Liver (tissue), 9 donors: ENCODE results near the gene FAM53C. TPM values are rescaled to one million over a fixed set of nuclear protein-coding genes. Genes with fewer than 3 reads are reported as not detected.

Experiments used
- DNase-seq: peaks from one replicate; pipeline ENCODE4 v3.0.0-alpha.2; 2017; ENCODE audit warnings: low spot score
- H3K27ac ChIP-seq, 2 donors: one replicate each; pipeline ENCODE4 v1.7.0; 2013; ENCODE audit warnings: inconsistent platforms in 2 of 2, low read length in 2 of 2, control low read depth in 1 of 2, low read depth in 1 of 2, mild to moderate bottlenecking in 1 of 2
- H3K27me3 ChIP-seq, 4 donors: one replicate each; pipeline versions ENCODE4 v1.6.1 to v1.7.0; 2013; ENCODE audit warnings: low read length in 3 of 4, inconsistent platforms in 1 of 4, mild to moderate bottlenecking in 1 of 4, moderate library complexity in 1 of 4; ENCODE audit not compliant: control insufficient read depth in 4 of 4, insufficient read depth in 4 of 4
- H3K36me3 ChIP-seq, 4 donors: one replicate each; pipeline versions ENCODE4 v1.6.1 to v1.7.0; 2013; ENCODE audit warnings: low read length in 3 of 4, mild to moderate bottlenecking in 3 of 4, low read depth in 1 of 4, moderate library complexity in 1 of 4; ENCODE audit not compliant: control insufficient read depth in 4 of 4, insufficient read depth in 3 of 4
- H3K4me1 ChIP-seq, 4 donors: one replicate each; pipeline versions ENCODE4 v1.6.1 to v1.7.0; 2013; ENCODE audit warnings: low read length in 3 of 4, mild to moderate bottlenecking in 3 of 4, moderate library complexity in 1 of 4; ENCODE audit not compliant: control insufficient read depth in 4 of 4, insufficient read depth in 4 of 4
- H3K4me3 ChIP-seq, 3 donors: one replicate each; pipeline versions ENCODE4 v1.6.1 to v1.7.0; 2013; ENCODE audit warnings: low read length in 3 of 3, control low read depth in 1 of 3, low read depth in 1 of 3, mild to moderate bottlenecking in 1 of 3
- H3K9ac ChIP-seq, 2 donors: one replicate each; pipeline ENCODE4 v1.7.0; 2013; ENCODE audit warnings: low read length in 2 of 2, mild to moderate bottlenecking in 2 of 2, moderate library complexity in 2 of 2, control low read depth in 1 of 2, low read depth in 1 of 2
- H3K9me3 ChIP-seq, 4 donors: one replicate each; pipeline versions ENCODE4 v1.6.1 to v1.7.0; 2013; ENCODE audit warnings: low read length in 3 of 4; ENCODE audit not compliant: control insufficient read depth in 4 of 4
- EGR1 ChIP-seq, 2 donors: IDR thresholded peaks; 2 replicates each; pipeline ENCODE4 v1.6.1; 2016 to 2018; ENCODE audit warnings: antibody characterized with exemption in 2 of 2, low read depth in 2 of 2
- JUND ChIP-seq, 2 donors: IDR thresholded peaks; 2 replicates each; pipeline ENCODE4 v1.6.1; 2016; ENCODE audit warnings: antibody characterized with exemption in 2 of 2
- RAD21 ChIP-seq, 2 donors: IDR thresholded peaks; 2 replicates each; pipeline ENCODE4 v1.6.1; 2016; ENCODE audit warnings: antibody characterized with exemption in 2 of 2, mild to moderate bottlenecking in 2 of 2
- RXRA ChIP-seq, 2 donors: IDR thresholded peaks; 2 replicates each; pipeline ENCODE4 v1.6.1; 2017 to 2018; ENCODE audit warnings: antibody characterized with exemption in 2 of 2, mild to moderate bottlenecking in 1 of 2
- SP1 ChIP-seq: IDR thresholded peaks from 2 replicates; pipeline ENCODE4 v1.6.1; 2018; ENCODE audit warnings: antibody characterized with exemption, mild to moderate bottlenecking
- TAF1 ChIP-seq: conservative IDR thresholded peaks from 2 replicates; pipeline ENCODE4 v1.6.1; 2016; ENCODE audit warnings: antibody characterized with exemption, mild to moderate bottlenecking
- YY1 ChIP-seq: IDR thresholded peaks from 2 replicates; pipeline ENCODE4 v1.6.1; 2016; ENCODE audit warnings: antibody characterized with exemption, mild to moderate bottlenecking
- WGBS: extraction: QIAGEN DNeasy Blood & Tissue Kit; methylation state at CpG from one replicate; pipeline ENCODE4 v1.1.7; 2013; 5-methylcytosine and 5-hydroxymethylcytosine counted together
- polyA plus RNA-seq, 2 donors: library from polyadenylated mRNA; stranded (reverse) in 1 of 2; unstranded in 1 of 2; fragments of 200-250 nt in 1 of 2; fragments of >200 nt in 1 of 2; fragmentation: Nextera tagmentation in 1 of 2; extraction: Ambion mirVana in 1 of 2; gene quantifications; one replicate each; pipeline versions ENCODE4 v1.2.1 to v1.2.3, GENCODE V29; 2013 to 2015
- total RNA-seq, 2 donors: library from RNA; depleted of rRNA; stranded (reverse); fragments of >200 nt; gene quantifications; one replicate each; pipeline ENCODE4 v1.2.3, GENCODE V29; 2014
- TF ChIP-seq, protein P1 (sequence below): fragments of 150-350 bp; IDR thresholded peaks from 2 replicates; pipeline ENCODE4 v1.5.1; 2017; ENCODE audit warnings: improper control_type of control experiment, low read depth, low read length; ENCODE audit not compliant: missing input control
- TF ChIP-seq, protein P2 (sequence below): IDR thresholded peaks from 2 replicates; pipeline ENCODE4 v1.6.1; 2016; ENCODE audit warnings: antibody characterized with exemption
- donor health status: healthy.
- donor health status: healthy.
- donor health status: healthy.
- donor health status: healthy.
- donor health status: healthy.

The FAM53C gene
- total and polyA plus RNA-seq, 4 donors, result 4.2 to 16.9 (median 8.9) TPM

DNA sequence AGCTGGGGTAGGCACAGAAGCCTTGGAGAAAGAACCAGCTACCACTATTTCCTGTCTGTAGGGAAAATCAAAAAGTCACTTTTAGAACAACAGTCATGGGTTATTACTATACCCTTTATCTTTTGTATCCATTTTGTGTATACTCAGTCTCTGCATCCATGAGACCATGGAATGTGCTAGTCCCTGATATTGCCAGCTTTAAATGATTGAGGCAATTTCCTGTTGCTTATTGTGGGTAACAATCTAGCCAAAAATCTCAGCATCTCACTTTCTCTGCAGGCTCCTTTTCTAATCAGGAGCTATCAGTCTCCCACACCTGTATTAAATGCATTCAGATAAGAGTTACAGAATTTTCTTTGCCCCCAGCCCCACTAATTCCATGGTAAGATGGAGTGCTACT is 13.5 kb downstream of the FAM53C start:
- no peaks in the 10 kb centered on the region for H3K27me3 ChIP-seq
- DNase-seq, result no peak
- no peak for TF ChIP-seq EGR1 (IDR thresholded peaks at IDR 0.05; ENCODE audit: low read depth in 2 of 2)
- TF ChIP-seq RAD21 (IDR thresholded peaks at IDR 0.05), result no peak
- TF ChIP-seq, protein P1, sequence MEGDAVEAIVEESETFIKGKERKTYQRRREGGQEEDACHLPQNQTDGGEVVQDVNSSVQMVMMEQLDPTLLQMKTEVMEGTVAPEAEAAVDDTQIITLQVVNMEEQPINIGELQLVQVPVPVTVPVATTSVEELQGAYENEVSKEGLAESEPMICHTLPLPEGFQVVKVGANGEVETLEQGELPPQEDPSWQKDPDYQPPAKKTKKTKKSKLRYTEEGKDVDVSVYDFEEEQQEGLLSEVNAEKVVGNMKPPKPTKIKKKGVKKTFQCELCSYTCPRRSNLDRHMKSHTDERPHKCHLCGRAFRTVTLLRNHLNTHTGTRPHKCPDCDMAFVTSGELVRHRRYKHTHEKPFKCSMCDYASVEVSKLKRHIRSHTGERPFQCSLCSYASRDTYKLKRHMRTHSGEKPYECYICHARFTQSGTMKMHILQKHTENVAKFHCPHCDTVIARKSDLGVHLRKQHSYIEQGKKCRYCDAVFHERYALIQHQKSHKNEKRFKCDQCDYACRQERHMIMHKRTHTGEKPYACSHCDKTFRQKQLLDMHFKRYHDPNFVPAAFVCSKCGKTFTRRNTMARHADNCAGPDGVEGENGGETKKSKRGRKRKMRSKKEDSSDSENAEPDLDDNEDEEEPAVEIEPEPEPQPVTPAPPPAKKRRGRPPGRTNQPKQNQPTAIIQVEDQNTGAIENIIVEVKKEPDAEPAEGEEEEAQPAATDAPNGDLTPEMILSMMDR, result no peak
- TF ChIP-seq JUND (IDR thresholded peaks at IDR 0.05), result no peak
- TF ChIP-seq, protein P2, sequence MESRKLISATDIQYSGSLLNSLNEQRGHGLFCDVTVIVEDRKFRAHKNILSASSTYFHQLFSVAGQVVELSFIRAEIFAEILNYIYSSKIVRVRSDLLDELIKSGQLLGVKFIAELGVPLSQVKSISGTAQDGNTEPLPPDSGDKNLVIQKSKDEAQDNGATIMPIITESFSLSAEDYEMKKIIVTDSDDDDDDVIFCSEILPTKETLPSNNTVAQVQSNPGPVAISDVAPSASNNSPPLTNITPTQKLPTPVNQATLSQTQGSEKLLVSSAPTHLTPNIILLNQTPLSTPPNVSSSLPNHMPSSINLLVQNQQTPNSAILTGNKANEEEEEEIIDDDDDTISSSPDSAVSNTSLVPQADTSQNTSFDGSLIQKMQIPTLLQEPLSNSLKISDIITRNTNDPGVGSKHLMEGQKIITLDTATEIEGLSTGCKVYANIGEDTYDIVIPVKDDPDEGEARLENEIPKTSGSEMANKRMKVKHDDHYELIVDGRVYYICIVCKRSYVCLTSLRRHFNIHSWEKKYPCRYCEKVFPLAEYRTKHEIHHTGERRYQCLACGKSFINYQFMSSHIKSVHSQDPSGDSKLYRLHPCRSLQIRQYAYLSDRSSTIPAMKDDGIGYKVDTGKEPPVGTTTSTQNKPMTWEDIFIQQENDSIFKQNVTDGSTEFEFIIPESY, result no peak
- TF ChIP-seq YY1, result no peak
- H3K9ac ChIP-seq, result no peak overlapping the region
- H3K27ac ChIP-seq, result no peak overlapping the region
- peaks cover 4 to 20% (median 18%) of the 10 kb centered on the region in 4 donors for H3K4me1 ChIP-seq
- H3K36me3 ChIP-seq, result peaks cover 7 to 14% (median 9%) of the 10 kb centered on the region in 4 donors
- no peak overlapping the region for H3K4me3 ChIP-seq
- no peaks in the 10 kb centered on the region for H3K9me3 ChIP-seq

DNA sequence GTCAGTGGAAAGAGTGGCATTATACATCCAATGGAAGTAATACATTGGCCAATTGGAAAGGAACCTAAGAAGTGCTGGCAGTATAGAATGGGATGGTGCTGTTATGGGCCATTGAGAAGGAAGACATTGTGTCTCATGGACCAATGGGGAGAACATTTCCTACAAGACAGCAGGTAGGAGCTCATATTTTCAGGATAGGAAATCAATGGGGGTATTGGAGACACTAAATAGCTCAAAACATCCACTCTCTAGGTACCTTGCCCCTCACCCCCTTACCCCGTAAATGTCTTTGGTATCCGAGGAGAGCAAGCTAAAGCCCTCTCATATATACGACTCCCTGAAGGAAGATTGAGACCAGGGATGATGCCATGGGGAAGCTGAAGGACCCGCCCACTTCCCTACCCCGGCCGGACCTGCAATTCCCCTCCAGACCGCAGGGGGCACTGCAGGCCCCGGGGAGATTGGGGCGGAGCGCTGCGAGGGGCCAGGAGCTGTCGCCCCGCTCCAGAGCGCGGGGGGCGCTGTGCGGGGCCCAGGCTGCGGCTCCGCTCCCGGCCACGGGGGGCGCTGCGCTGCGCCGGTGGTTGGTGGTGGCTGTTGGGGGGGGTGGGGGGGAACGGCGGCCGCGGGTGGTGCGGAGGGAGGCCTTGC is 14.1 kb downstream of the FAM53C start, which contains the start of gene KDM3B:
Gene KDM3B, plus strand, starts transcription at position 615 of the 651 bp plus-strand sequence. CDS start 111 bp downstream, outside the sequence.
- 8% methylated on average over 30 of the region's 30 CpGs for WGBS
- H3K4me1 ChIP-seq, result peaks cover 4 to 20% (median 18%) of the 10 kb centered on the region in 4 donors
- no peaks in the 10 kb centered on the region for H3K9me3 ChIP-seq
- DNase-seq, result peak; percentile 98
- peak within 1 kb of the TSS; percentile 89 to 92 for H3K27ac ChIP-seq
- H3K9ac ChIP-seq, result peak within 1 kb of the TSS; percentile 86 to 97
- peak within 1 kb of the TSS; percentile 87 to 99 (median 90) for H3K4me3 ChIP-seq
- no peaks in the 10 kb centered on the region for H3K27me3 ChIP-seq
- H3K36me3 ChIP-seq, result peaks cover under 1 to 8% (median 5%) of the 10 kb centered on the region in 4 donors
- TF ChIP-seq TAF1 (no peak), SP1 (peak; percentile 41), EGR1 (IDR thresholded peaks at IDR 0.05; ENCODE audit: low read depth in 2 of 2) (no peak), JUND (IDR thresholded peaks at IDR 0.05) (no peak), RAD21 (IDR thresholded peaks at IDR 0.05) (peak; percentile 14 to 69), RXRA (IDR thresholded peaks at IDR 0.05) (no peak)
- TF ChIP-seq, protein P1, result peak; percentile 100
